G401 (cell line): ENCODE measurements around the gene ZWINT. TPM values are rescaled to one million over a fixed set of nuclear protein-coding genes. Genes with fewer than 3 reads are reported as not detected.

ENCODE experiments used
- DNase-seq: peaks from one replicate; pipeline ENCODE4 v3.0.0-alpha.2; 2015; ENCODE audit warnings: low spot score
- in situ Hi-C: cut with HindIII; loops from 2 replicates; pipeline ENCODE4 v1.10.0; 2016; ENCODE audit warnings: low sequenced_read_pairs, mixed read lengths
- total RNA-seq: library from RNA; depleted of rRNA; stranded (reverse); fragments of >200 nt; shearing (Covaris generic); gene quantifications from 2 replicates; pipeline ENCODE4 v1.2.3, GENCODE V29; 2014; rRNA removed

Gene ZWINT, protein sequence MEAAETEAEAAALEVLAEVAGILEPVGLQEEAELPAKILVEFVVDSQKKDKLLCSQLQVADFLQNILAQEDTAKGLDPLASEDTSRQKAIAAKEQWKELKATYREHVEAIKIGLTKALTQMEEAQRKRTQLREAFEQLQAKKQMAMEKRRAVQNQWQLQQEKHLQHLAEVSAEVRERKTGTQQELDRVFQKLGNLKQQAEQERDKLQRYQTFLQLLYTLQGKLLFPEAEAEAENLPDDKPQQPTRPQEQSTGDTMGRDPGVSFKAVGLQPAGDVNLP
- 92.9 and 98.6 TPM in 2 replicates for total RNA-seq

DNA sequence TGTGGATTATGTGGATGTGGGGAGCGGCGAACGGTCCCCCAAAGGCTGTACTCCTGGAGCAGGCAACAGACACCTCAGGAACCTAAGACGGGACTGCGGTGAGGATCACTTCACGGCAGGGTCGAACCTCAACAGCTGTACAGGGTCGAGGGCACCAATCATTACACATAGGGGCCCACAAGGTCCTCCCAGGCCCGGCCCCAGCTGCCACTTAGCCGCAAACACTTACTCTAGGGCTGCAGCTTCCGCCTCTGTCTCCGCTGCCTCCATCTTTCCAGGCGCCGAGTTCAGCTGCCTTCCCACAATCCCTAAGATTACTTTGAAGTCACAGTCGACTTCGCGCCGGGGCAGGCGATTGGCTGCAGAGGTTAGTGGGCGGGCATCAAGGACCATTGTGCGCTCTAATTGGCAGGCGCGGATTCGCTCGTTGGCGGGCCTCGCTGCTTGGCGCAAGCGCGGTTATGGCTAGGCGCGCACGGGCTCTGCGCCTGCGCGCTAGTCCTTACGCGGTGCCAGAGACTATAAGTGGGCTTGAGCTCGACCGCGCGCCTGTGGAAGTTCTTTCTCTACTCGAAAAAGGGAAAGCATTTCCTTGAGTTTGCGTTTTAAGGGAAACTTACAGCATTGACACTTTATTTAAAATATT is at the start of gene ZWINT:
ZWINT (minus strand) TSS at position 293 of the 646 bp plus-strand sequence; CDS start at position 270, 23 bp downstream.
- in situ Hi-C loops = no loop called here
- DNase-seq = peak; percentile 93

- DNase-seq = no peak
- in situ Hi-C loops = no loop called here
These were observed 22.7 kb upstream of the ZWINT start for GRCh38 chr10:56383806-56384205.

DNA sequence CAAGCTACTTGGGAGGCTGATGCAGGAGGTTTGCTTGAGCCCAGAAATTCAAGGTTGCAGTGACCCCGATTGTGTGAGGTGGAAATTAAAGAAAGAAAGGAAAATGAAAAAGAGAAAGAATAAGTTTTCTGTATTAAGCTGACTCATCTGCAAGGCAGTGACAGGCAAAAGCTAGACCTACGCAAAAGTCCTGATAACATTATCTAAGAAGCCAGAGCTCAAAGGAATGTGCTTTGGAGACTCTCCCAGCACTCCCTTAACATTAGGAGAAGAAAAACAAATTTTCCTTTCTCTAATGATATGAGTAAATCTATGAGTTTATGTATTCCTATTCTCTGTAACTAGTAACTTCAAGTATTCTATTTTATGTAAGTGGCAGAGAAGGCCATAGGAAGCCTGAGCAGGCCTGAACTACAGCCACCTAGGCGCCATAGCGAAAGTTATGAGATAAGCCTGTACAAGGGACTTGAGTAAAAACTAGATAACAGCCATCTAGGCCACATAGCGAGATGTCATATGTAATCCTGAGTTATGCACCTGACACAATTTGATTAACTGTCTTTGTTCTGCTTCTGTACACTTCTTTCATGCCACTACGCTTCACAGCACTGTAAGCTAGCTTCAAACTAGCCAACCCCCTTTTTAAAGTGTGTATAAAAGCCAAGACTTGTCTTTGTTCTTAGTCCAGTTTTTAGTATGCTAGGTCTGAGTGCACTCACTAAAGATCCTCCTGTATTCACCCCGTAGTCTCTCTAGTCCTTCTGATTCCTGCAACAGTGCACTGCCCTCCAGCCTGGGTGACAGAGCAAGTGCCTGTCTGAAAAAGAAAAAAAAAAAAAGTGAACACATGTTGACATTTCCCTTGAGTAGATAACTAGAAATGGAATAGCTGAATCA is 9.4 kb upstream of the ZWINT start:
- in situ Hi-C loops = no loop called here
- no peak for DNase-seq

- in situ Hi-C loops = no loop called here
- no peak for DNase-seq
These were observed 484 bp downstream of the ZWINT start for GRCh38 chr10:56360583-56360966.

- in situ Hi-C loops = no loop called here
- no peak for DNase-seq
These were observed 1.2 kb downstream of the ZWINT start for GRCh38 chr10:56359837-56360236.

DNA sequence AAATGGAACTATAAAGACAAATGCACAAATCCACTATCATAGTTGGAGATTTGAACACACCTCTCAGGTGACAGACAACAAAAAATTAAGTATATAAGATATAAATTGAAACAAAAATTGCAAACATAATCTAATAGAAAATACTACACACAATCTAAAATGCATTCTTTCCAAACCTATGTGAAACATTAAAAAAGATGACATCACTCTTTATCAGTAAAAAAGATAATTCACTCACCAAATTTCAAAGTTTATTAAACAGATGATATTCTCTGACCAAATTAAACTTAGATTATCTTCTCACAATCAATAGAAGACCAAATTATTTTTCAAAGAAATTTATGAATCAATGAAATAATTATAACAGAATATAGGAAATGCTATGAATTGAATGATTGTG is 4.0 kb downstream of the ZWINT start:
- DNase-seq = no peak
- in situ Hi-C loops = no loop called here

- DNase-seq = no peak
- in situ Hi-C loops = no loop called here
These were observed 9.0 kb downstream of the ZWINT start for GRCh38 chr10:56351909-56352630.

- no peak for DNase-seq
- in situ Hi-C loops = no loop called here
These were observed 11.4 kb downstream of the ZWINT start for GRCh38 chr10:56349611-56350010.

GRCh38 chr10:56348101-56348500 is 13.0 kb downstream of the ZWINT start:
- in situ Hi-C loops = no loop called here
- DNase-seq = no peak

- in situ Hi-C loops = no loop called here
- no peak for DNase-seq
These were observed 14.1 kb downstream of the ZWINT start for GRCh38 chr10:56346845-56347415.

DNA sequence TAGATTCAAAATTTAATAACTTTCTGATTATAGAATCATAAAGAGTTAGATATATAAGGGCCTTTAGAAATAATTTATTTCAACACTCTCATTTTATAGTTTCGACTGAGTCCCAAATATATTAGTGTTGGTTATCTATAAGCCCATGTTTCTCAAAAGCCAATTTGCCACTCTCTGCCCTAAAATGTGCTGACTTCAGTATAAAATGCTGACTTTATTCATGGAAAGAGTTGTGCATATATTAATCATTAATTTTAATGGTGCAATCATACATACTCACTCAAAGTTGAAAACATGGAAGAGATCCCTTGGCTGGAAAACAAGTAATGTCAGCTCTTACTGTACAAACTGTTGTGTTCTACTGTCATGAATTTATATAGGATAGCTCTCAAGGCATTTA is 19.4 kb downstream of the ZWINT start:
- in situ Hi-C loops = no loop called here
- DNase-seq = no peak

GRCh38 chr10:56329961-56330360 is 31.1 kb downstream of the ZWINT start:
- no peak for DNase-seq
- in situ Hi-C loops = no loop called here

GRCh38 chr10:56327118-56327517 is 33.9 kb downstream of the ZWINT start:
- in situ Hi-C loops = no loop called here
- DNase-seq = no peak

DNA sequence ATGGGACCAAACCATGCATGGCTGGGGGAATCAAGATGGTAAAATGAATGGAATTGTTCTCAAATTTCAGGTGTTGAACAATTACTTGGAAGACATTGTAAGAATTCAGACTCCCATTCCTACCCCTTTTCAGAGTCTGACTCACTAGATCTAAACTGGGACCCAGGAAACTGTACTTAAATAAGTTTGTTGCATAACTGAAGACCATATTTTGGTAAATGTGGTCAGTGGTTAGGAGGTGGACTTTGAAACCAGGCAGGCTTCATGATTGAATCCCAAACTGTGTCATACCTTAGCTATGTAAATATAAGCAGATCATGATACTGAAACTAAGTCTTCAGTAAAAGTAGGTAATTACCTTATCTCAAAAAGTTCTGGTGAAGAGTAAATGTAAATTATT is 41.7 kb downstream of the ZWINT start:
- no peak for DNase-seq
- in situ Hi-C loops = no loop called here

GRCh38 chr10:56318816-56319215 is 42.2 kb downstream of the ZWINT start:
- in situ Hi-C loops = no loop called here
- DNase-seq = no peak

DNA sequence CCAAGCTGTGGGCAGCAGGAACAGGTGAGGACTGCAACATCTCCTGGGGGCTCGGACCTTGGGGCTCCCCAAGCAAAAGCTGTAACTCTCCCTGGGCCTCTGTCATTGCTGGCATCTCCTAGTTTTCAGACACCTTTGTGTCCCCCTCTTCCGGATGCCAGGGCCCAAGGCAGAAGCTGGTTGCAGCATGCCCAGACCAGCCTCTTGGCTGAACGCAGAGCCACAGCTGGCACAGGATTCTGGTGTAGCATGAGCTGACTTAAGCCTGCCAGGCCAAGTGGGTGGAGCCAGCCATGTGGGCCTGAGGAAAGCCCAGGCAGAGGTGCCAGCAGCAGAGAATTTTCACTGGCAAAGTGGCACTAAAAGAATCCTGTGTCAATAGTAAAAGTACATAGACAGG is 43.5 kb downstream of the ZWINT start:
- in situ Hi-C loops = no loop called here

GRCh38 chr10:56316603-56317002 is 44.5 kb downstream of the ZWINT start:
- no peak for DNase-seq
- in situ Hi-C loops = no loop called here

More for the DNA sequence above, 43.5 kb downstream of the ZWINT start:
- no peak for DNase-seq
